IPS-NIHi11 (cell line): ENCODE data around the gene NPFF.

Experiments
- DNase-seq: peaks from one replicate; pipeline ENCODE4 v3.0.0; 2012; ENCODE audit warnings: mixed read lengths, low spot score

The NPFF gene

DNA sequence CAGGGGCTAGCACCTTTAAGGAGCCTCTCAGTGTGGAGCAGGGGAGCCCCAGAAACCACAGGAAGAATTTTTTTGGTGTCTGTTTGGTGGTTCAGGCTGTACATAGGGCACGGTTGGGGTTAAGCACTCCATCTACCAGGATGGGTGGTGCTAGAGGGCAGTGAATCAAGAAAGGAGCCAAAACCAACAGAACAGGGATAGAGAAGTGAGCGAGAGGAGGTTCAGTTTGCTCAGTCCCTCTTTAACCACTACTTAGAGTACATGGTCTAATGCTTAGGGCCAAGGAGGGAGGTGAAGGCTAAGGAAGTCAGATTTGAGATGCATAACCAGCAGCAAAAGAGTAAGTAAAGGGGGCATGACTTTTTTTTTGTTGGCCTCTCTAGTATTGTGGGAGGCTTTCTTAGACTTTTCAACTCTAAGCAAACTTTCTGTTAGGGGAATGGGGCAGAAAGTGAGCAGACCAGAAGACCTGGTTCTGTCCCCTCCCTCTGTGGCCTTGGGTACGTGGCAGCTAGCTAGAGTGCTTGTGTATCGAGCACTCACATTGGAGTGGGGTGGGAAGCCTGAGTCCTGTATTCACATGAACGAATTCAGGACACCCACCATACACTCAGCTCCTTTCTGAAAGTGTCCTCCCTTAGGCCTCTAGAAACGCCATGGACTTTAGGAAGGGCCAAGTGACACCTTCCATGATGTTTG is 6.6 kb upstream of the NPFF start:
- DNase-seq: no peak

- no peak for DNase-seq
Measured at GRCh38 chr12:53510181-53510812, 3.0 kb upstream of the NPFF start.

GRCh38 chr12:53508534-53509170 is 1.4 kb upstream of the NPFF start:
- DNase-seq: peak; percentile 88

- DNase-seq: no peak
Measured at GRCh38 chr12:53507603-53507885, 260 bp upstream of the NPFF start.

- no peak for DNase-seq
Measured at GRCh38 chr12:53506450-53506785, 866 bp downstream of the NPFF start.

GRCh38 chr12:53505555-53506449 is 1.5 kb downstream of the NPFF start:
- no peak for DNase-seq

- DNase-seq: no peak
Measured at GRCh38 chr12:53505086-53505485, 2.2 kb downstream of the NPFF start.

DNA sequence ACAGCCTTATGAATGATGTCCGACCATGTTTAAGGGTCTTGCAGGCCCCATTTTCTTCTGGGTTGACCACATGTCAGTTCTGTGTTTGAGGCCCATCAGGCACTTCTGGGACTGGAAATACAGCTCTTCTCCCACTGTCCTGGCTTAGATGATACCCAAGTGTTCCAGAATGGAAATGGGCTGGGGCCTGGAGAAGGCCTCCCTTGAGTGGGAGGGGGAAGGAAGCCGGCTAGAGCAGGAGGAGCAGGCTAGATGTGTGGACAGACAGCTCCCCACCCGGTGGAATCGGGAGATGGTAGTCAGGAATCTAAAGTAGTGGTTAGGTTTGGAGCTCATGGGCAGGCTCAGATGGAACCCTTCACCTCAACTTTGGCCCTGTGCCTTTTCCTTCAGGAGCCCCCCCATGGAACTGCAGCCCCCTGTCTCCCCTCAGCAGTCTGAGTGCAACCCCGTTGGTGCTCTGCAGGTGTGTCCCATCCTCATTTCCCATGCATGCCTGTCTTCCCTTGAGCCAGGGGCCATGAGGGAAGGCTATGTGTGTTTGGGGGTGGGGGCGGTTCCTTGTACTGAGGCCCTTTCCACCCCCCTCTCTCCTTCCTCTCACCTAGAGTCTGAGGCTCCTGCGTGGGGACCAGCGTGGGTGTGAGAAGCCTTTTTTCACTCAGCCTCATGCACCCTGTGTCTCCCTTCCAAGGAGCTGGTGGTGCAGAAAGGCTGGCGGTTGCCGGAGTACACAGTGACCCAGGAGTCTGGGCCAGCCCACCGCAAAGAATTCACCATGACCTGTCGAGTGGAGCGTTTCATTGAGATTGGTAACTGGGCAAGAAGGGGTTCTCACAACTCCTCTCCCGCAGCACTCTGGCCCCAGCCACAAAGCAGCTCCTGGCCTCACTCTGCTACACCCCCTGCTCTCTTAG is 3.0 kb downstream of the NPFF start:
- no peak for DNase-seq

DNA sequence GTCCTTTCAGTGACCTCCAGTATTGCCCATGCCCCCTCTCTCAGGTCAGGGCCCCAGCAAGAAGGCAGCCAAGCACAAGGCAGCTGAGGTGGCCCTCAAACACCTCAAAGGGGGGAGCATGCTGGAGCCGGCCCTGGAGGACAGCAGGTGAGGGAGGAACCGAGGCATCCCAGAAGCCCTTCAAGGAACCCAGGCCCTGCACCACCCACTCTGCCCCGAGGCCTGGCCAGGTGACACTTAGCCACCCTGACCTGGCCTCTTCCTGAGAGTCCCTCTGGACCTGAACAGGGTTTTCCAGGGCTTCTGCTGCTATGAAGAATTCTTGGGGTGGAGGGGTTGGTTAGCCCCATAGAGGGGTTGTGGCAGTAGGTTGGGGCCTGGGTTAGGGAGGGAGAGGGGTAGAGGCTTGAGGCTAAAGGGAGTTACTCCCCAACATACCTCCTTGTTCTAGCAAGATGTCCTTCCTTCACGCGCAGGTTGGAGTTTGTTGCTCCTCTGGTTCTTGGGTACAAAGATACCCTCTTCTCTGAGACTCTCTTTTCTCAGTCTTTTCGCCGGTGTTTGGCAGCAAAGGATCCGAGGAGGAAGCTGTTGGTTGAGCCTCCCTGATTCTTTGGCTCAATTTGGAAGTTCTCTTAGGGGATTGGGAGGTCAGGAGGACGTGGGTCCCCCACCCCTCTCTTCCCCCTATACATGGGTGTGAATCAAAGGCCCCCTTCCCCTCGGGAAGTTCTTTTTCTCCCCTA is 4.1 kb downstream of the NPFF start:
- DNase-seq: no peak

DNA sequence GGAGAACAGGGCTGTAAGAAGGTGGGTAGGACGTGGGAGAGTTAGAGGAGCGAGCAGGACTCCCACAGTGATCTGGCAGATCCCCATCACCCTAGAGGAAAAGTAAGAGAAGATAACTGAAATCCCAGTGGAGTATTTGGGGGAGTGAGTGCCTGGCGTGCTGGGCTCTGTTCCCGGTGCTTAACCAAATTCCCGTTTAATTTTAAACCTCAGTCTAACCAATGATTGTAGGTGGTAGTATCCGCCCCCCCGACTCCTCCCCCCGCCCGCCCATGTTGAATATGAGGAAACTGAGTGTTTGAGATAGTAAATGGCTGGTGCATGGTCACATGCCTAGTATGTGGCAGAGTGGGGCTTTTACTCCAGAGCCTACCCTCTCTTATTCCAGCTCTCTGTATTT is 5.0 kb downstream of the NPFF start:
- no peak for DNase-seq

GRCh38 chr12:53501615-53502181 is 5.6 kb downstream of the NPFF start:
- no peak for DNase-seq

GRCh38 chr12:53500776-53501614 is 6.3 kb downstream of the NPFF start, which contains the start of gene TARBP2:
TARBP2 (plus strand) TSS chr12:53501283; CDS start chr12:53501409, 126 bp downstream.
- DNase-seq: peak; percentile 92

DNA sequence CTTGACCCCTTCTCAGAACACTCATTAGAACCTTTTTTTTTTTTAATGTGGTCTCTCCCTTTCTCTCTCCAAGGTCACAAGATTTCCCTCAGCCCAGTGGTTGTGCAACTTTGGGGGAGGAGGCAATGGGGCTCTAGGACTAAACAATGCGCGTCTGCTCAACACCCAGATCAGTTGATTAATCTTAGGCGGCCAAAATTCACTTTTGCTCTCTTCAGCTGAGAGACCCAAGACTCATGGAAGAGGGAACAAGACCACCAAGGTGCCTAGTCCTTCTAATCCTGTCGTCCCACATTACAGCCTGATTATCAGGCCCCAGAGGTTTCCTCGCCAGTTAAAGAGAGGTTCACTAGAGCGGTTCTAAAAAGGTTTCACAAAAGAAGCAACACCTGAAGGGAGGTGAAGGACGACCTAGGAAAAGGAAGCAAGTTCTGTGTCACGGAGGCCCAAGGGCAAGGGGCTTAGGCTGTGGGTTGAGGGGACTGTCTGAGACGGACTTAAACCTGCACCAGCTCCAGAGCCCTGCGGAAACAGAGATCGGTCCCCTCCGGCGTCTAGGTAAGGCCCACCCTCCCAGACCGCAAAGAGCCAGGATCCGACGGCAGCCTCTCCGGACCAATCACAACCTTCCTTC is 7.0 kb downstream of the NPFF start:
- no peak for DNase-seq

GRCh38 chr12:53499266-53500141 is 7.8 kb downstream of the NPFF start, which contains the start of gene MAP3K12:
MAP3K12 (minus strand) TSS chr12:53499458; CDS start chr12:53487391, 12,067 bp downstream.
- DNase-seq: peak; percentile 54

GRCh38 chr12:53498235-53498630 is 9.1 kb downstream of the NPFF start:
- DNase-seq: no peak

- no peak for DNase-seq
Measured at GRCh38 chr12:53497461-53497860, 9.8 kb downstream of the NPFF start.

DNA sequence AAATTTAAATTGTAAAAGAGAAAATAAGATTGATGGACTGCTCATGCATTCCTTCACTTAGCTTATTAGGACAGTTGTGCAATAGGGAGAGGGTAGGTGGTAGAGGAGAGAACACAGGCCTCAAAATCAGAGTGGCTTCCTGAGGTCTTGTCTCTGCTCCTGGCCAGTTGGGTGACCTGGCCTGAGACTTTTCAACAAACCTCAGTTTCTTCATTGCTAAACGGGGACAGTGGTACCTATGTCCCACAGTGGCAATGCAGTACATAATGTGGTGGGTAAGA is 10.6 kb downstream of the NPFF start:
- no peak for DNase-seq
